OCI-LY3 (cell line): ENCODE data around the gene ZFAND3.

Experiments
- EZH2phosphoT487 ChIP-seq: fragments of 200-600 bp; shearing (Covaris generic); IDR thresholded peaks from 2 replicates; pipeline ENCODE4 v1.6.1; 2018; ENCODE audit warnings: antibody characterized with exemption, mixed run types, low read depth
- TF ChIP-seq, protein P1 (sequence below): fragments of 200-600, 300-600 bp; sonication (generic); IDR thresholded peaks from 2 replicates; pipeline ENCODE4 v1.5.1; 2014; ENCODE audit warnings: antibody characterized with exemption, low read length, low read depth

DNA sequence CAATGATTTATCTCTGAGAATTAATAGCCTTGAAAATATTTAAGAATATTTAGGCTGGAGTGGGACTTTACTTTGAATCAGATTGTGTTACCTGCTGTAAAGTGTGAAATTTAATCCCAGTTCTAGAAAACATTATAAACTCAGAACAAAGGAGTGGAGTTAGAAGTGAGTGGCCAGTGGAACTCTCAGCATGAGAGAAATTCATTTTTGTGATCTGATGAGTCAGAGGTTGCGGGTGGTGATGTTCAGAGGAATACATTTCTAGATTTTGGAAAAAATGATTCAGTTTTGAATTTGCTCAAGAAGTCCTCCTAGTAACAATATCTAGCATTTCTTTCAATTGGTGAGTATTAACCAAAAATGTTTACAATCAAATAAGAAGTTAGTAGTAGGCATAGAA, 167.5 kb downstream of the ZFAND3 start:
- TF ChIP-seq, protein P1, sequence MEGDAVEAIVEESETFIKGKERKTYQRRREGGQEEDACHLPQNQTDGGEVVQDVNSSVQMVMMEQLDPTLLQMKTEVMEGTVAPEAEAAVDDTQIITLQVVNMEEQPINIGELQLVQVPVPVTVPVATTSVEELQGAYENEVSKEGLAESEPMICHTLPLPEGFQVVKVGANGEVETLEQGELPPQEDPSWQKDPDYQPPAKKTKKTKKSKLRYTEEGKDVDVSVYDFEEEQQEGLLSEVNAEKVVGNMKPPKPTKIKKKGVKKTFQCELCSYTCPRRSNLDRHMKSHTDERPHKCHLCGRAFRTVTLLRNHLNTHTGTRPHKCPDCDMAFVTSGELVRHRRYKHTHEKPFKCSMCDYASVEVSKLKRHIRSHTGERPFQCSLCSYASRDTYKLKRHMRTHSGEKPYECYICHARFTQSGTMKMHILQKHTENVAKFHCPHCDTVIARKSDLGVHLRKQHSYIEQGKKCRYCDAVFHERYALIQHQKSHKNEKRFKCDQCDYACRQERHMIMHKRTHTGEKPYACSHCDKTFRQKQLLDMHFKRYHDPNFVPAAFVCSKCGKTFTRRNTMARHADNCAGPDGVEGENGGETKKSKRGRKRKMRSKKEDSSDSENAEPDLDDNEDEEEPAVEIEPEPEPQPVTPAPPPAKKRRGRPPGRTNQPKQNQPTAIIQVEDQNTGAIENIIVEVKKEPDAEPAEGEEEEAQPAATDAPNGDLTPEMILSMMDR = no peak
- no peak for TF ChIP-seq EZH2phosphoT487
